ENCODE measurements around the gene GSX1. TPM values are rescaled to one million over a fixed set of nuclear protein-coding genes. Genes with fewer than 3 reads are reported as not detected.

Gene GSX1
- total RNA-seq, 6 donors from 2014 or later = not detected

- no peak for ATAC-seq (ENCODE audit: low FRiP score in 2 of 2)
- no peaks in the 10 kb centered on the region for H3K36me3 ChIP-seq
- peaks cover 32 to 52% (median 36%) of the 10 kb centered on the region in 4 donors for H3K4me1 ChIP-seq
- peak overlapping the region in 3 of 4 donors; percentile 13 to 36 (median 17) for H3K4me3 ChIP-seq
- no peaks in the 10 kb centered on the region for H3K9me3 ChIP-seq
- no peak overlapping the region for H3K27ac ChIP-seq
- peak in 1 of 2 donors; percentile 82 for DNase-seq
- 3 to 4% methylated on average over 16 to 26 of the region's 55 CpGs for WGBS, 2 donors
- H3K27me3 ChIP-seq = peaks cover 3 to 63% (median 42%) of the 10 kb centered on the region in 4 donors
- no peak for TF ChIP-seq POLR2A (IDR thresholded peaks at IDR 0.05)
- TF ChIP-seq POLR2AphosphoS5 (IDR thresholded peaks at IDR 0.05) = no peak
- TF ChIP-seq EP300 (IDR thresholded peaks at IDR 0.05) = no peak
- no peak for TF ChIP-seq CTCF (IDR thresholded peaks at IDR 0.05)
Measured at GRCh38 chr13:27789495-27790303, 2.6 kb upstream of the GSX1 start.

- H3K27me3 ChIP-seq = peaks cover 3 to 70% (median 49%) of the 10 kb centered on the region in 4 donors
- DNase-seq = peak in 1 of 2 donors; percentile 60
- peak overlapping the region; percentile 19 to 48 (median 32) for H3K4me3 ChIP-seq
- no peak overlapping the region for H3K27ac ChIP-seq
- TF ChIP-seq CTCF (IDR thresholded peaks at IDR 0.05) = no peak
- no peak for TF ChIP-seq POLR2A (IDR thresholded peaks at IDR 0.05)
- TF ChIP-seq EP300 (IDR thresholded peaks at IDR 0.05) = no peak
- TF ChIP-seq POLR2AphosphoS5 (IDR thresholded peaks at IDR 0.05) = no peak
- H3K9me3 ChIP-seq = no peaks in the 10 kb centered on the region
- ATAC-seq (ENCODE audit: low FRiP score in 2 of 2) = no peak
- 4 to 6% methylated on average over 13 to 23 of the region's 23 CpGs for WGBS, 2 donors
- peaks cover 32 to 52% (median 36%) of the 10 kb centered on the region in 4 donors for H3K4me1 ChIP-seq
- no peaks in the 10 kb centered on the region for H3K36me3 ChIP-seq
Measured at GRCh38 chr13:27790523-27790922, 1.8 kb upstream of the GSX1 start.

GRCh38 chr13:27791146-27791900, 960 bp upstream of the GSX1 start:
- H3K4me1 ChIP-seq = peaks cover 32 to 52% (median 36%) of the 10 kb centered on the region in 4 donors
- TF ChIP-seq POLR2AphosphoS5 (IDR thresholded peaks at IDR 0.05) (no peak), POLR2A (IDR thresholded peaks at IDR 0.05) (no peak), EP300 (IDR thresholded peaks at IDR 0.05) (no peak), CTCF (IDR thresholded peaks at IDR 0.05) (no peak)
- H3K4me3 ChIP-seq = peak overlapping the region in 3 of 4 donors; percentile 20 to 48 (median 43)
- no peak for DNase-seq
- H3K9me3 ChIP-seq = no peaks in the 10 kb centered on the region
- 8 to 11% methylated on average over 30 to 36 of the region's 36 CpGs for WGBS, 2 donors
- no peaks in the 10 kb centered on the region for H3K36me3 ChIP-seq
- H3K27ac ChIP-seq = no peak overlapping the region
- peaks cover 3 to 74% (median 49%) of the 10 kb centered on the region in 4 donors for H3K27me3 ChIP-seq
- no peak for ATAC-seq (ENCODE audit: low FRiP score in 2 of 2)

- H3K27ac ChIP-seq = no peak overlapping the region
- H3K9me3 ChIP-seq = no peaks in the 10 kb centered on the region
- H3K4me3 ChIP-seq = no peak overlapping the region
- 12% methylated on average over 22 of the region's 22 CpGs for WGBS, 2 donors
- ATAC-seq (ENCODE audit: low FRiP score in 2 of 2) (no peak), DNase-seq (no peak)
- H3K4me1 ChIP-seq = peaks cover 32 to 52% (median 36%) of the 10 kb centered on the region in 4 donors
- H3K36me3 ChIP-seq = no peaks in the 10 kb centered on the region
- TF ChIP-seq POLR2AphosphoS5 (IDR thresholded peaks at IDR 0.05) (no peak), CTCF (IDR thresholded peaks at IDR 0.05) (no peak), POLR2A (IDR thresholded peaks at IDR 0.05) (no peak), EP300 (IDR thresholded peaks at IDR 0.05) (no peak)
- peaks cover 3 to 80% (median 52%) of the 10 kb centered on the region in 4 donors for H3K27me3 ChIP-seq
Measured at GRCh38 chr13:27791901-27792392, 336 bp upstream of the GSX1 start.
